GM18858 (cell line): ENCODE data around the gene MAPKAPK3.

Source experiments
- ATAC-seq: cut with Tn5 transposase; IDR thresholded peaks from one replicate; pipeline ENCODE4 v1.9.1; 2021; ENCODE audit not compliant: unreplicated experiment

Gene MAPKAPK3

GRCh38 chr3:50607271-50608091 lies 9.5 kb upstream of the MAPKAPK3 start:
- no peak for ATAC-seq

DNA sequence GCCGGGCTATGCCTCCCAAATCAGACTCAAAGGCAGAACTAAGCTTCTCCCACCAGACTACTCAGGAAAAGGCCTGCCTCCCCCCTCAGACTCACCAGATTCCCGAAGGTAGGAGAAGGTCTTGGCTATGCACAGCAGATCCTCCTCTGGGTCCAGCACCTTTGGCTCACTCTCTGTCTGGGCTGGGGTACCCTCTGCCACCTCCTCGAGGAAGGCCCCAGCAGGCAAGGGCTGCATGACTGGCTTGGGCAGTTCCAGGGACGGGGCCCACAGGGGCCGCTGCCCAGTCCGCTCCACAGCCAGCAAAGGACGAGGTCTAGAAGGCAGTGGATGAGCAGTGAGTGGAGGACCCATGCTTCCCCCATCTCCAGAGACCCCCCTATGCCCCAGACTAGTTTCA lies 8.7 kb upstream of the MAPKAPK3 start:
- ATAC-seq: no peak

DNA sequence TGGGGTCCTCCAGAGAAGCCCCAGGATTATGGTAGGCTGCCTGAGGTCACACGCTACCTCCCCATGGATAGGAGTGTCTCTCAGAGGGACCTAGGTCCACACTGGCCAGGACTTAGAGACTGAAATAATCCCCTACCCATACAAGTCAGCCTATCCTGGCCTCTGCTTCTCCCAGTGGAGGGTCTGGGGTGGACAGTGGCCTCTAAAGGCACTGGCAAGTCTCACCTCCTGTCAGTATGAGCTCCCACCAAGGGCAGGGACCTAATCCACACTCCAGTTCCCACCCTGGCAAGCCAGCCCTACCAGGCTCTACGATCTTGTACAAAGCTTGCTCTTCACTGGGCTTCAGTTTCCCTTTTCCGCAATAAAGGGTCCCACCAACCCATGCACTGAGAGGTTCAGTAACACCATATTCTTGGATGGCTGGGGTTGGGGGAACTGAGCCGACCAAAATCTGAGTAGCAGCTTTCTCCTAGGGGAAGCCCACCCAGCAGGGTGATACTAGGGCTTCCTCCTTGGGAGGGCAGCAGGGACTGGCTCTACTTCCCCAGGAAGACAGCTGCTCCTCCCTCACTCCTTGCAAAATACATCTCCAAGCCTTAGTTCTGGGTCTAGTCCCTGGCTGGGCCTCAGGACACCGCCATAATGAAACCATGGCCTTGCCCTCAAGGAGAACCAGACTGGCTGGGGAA lies 7.7 kb upstream of the MAPKAPK3 start:
- ATAC-seq: no peak

DNA sequence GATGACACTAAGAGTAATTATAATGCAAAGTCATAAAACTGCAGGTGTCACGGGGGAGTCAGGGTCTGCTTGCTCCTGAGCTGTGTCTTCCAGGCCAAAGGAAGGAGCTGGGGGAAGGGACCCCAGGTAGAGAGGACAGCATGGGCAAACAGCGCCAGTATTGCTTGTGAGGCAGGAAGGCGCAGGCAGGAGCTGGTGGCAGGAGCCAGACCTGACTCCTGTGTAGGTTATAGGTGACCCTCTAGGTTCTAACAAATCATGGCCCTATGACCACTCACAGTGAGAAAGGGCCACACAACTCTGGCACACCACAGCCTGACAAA lies 7.2 kb upstream of the MAPKAPK3 start:
- no peak for ATAC-seq

GRCh38 chr3:50610181-50610971 lies 6.6 kb upstream of the MAPKAPK3 start:
- ATAC-seq: no peak

- ATAC-seq: no peak
These were observed 5.9 kb upstream of the MAPKAPK3 start for GRCh38 chr3:50610992-50611463.

- peak; percentile 49 for ATAC-seq
These were observed 5.3 kb upstream of the MAPKAPK3 start, which contains the start of gene CISH for GRCh38 chr3:50611464-50612233. TSS of gene CISH (minus strand) at chr3:50611774. CDS start at chr3:50611650, 124 bp downstream.

- ATAC-seq: no peak
These were observed 4.6 kb upstream of the MAPKAPK3 start for GRCh38 chr3:50612234-50612882.

GRCh38 chr3:50612970-50613846 lies 3.7 kb upstream of the MAPKAPK3 start:
- no peak for ATAC-seq

DNA sequence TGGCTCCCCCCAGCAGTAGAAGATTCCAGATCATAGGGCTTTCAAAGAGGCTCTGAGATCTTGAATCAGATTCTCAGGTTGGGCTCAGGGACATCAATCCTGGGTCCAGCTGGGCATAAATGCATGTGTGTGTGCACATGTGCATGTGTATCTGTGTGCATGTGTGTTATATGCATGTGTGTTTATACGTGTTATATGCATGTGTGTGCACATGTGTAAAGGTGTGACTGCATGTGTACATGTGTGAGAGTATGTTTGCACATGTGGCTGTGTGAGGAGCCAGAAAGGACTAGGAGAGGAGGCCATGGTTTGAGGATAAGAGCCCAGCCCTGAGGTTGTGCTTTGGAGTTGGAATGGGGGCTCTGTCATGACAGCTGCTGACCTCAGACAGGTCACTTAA lies 1.8 kb upstream of the MAPKAPK3 start:
- no peak for ATAC-seq

DNA sequence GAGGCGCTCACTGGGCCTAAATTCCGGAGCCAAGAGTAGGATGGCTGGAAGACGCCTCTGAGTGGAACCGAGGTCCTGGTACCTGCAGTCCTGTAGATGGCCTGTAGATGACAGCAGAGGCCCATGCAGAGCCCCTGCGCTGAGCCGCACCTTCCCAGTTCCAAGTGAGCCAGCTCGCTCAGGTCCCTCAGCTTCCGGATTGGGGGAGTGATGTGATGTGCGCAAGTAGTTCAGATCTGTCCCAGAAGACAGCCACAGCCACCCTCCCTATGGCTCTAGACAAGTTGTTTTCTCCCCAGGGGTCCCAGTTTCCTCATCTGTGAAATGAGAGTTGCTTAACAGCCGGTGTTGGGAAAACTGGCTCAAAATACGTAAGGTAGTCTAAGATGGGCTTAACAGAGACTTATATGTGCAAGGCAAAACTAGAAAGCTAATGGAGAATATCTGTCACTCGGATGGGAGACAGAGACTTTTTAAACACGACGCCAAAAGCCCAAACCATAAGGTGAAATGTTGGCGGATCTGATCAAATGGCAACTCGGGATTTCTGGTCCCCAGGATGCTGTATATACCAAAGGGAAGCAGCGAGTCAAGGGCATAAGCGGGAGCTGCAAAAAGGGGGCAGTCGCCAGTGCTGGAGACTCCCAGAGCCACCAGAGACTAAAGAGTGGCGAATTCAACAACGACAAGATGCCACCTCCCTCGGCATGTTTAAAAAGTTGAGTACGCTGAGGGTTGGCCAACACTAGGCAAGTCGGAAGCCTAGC lies 765 bp upstream of the MAPKAPK3 start:
- ATAC-seq: peak; percentile 38

DNA sequence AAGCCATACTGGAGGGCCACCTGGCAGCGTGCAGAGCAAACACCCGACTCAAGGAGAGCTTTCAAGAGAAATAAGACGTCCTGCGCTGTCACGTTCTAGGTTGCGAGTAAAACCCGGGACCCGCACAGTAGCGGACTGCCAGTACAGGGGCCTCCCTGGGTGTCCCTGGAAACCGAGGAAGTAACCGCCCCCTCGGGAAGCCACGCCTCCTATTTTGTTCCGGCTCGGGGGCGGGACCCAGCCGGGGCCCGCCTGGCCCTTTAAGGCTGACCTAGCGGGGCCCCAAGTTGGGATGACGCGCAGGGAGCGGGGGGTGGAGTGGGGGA lies 218 bp upstream of the MAPKAPK3 start:
- ATAC-seq: peak; percentile 50

GRCh38 chr3:50617911-50618481 lies 1.0 kb downstream of the MAPKAPK3 start:
- no peak for ATAC-seq

DNA sequence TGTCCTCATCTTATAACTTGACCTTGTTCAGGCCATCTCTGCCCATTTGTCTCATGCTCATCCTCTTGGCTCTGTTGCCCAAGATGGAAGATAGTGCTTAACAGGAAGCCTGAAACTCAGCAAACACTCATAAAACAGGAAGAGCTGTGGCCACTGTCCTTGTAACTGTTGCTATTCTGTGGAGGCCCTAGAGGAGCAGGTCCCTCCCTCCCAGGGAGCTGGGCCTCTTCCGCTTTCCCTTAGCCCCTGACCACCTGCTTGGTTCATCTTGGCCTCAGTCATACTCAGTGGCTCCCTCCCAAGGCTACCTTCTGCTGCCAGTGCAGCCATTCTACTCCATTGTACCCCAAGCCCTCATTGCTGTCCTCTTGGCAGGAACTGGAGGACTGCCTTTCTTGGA lies 3.5 kb downstream of the MAPKAPK3 start:
- ATAC-seq: no peak

DNA sequence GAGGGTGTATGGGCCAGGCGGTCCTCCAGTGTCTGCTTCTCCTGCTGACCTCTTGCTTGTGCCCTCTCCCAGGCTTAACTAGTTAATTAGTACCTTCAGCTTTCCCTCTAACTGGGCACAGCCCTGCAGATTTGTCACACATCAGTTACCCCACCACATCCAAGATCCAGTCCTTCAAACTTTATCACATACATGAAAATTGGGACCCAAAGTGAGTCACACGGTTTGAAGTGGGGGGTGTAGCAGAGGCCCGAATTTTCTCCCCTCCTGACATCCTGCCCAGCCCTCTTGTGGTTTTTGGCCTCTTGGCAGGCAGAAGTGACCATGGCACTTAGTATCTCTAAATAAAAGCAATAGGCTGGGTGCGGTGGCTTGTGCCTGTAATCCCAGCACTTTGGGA lies 3.9 kb downstream of the MAPKAPK3 start:
- no peak for ATAC-seq

- no peak for ATAC-seq
These were observed 5.9 kb downstream of the MAPKAPK3 start for GRCh38 chr3:50622881-50623280.

DNA sequence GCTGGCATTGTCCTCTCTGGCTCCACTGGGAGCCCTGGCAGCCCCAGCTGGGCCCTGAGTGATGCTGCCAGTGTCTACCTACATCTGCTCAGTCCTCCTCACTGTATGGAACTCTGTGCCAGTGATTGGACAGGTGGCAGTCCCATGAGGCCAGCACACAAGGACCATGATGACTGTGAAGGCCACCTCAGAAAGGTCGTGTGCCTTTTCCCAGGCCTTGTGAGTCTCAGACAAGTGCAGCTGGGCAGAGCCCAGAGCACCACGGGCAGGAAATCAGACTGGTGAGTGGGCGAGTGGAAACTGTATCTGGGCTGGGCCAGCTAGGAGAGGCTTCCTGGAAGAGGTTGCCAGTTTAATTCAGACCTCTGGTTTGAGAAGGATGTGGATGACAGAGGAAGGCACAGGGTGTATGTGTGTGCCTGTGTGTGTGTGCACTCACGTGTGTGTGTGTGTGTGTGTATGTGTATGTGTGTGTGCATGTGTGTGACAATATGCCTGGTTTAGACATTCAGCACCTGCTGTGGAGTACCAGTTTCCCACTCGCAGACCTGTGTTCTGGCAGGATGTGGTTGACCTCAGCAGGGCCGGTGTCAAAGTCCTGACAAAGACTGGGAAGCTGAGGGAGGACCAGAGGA lies 7.0 kb downstream of the MAPKAPK3 start:
- ATAC-seq: peak; percentile 48

DNA sequence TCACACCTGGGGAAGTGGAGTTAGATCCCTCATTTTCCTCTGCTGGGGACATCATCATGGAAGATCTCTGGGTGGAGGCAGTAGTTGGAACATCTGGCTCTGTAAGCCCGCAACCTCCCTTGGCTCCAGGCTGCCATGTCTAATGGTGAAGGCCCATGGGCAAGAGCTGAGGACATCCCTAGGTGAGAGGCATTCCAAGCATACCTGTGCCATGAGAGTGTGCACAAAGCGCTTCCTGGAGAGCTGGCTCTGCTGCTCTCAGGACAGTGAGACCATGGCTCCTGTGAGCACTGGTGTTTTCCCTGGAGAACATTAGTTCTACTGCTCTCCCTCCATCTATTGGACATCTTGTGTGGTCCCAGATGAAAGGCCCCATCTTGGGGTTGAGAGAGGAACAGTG lies 7.7 kb downstream of the MAPKAPK3 start:
- ATAC-seq: no peak
